Fibroblast of mammary gland (primary cell): Measurements from ENCODE around the gene CA5B.
A peak's percentile ranks its signal among the peaks of the same experiment; 100 is the strongest.
"Not testable (repeated sequence)": the region's sequence is repeated elsewhere in the genome, so short reads cannot be mapped to it uniquely, and the experiment has no call there.

ENCODE experiments used
- DNase-seq: peaks from one replicate; pipeline ENCODE4 v3.0.0-alpha.2; 2010; ENCODE audit warnings: low read depth
- H3K4me3 ChIP-seq: 2 replicates; pipeline ENCODE4 v1.5.1; 2011; ENCODE audit warnings: low read depth, mild to moderate bottlenecking, low read length, moderate library complexity; ENCODE audit not compliant: control insufficient read depth
- CTCF ChIP-seq: conservative IDR thresholded peaks from 2 replicates; pipeline ENCODE4 v1.5.1; 2011; ENCODE audit warnings: low read depth, low read length, inconsistent platforms; ENCODE audit not compliant: control insufficient read depth, insufficient read depth

CA5B gene

GRCh38 chrX:15718283-15718970 is 19.6 kb upstream of the CA5B start:
- TF ChIP-seq CTCF: no peak
- no peak for DNase-seq

GRCh38 chrX:15719324-15719968 is 18.6 kb upstream of the CA5B start:
- no peak overlapping the region for H3K4me3 ChIP-seq
- DNase-seq: no peak
- TF ChIP-seq CTCF: no peak

More at GRCh38 chrX:15718283-15718970, 19.6 kb upstream of the CA5B start:
- no peak overlapping the region for H3K4me3 ChIP-seq

GRCh38 chrX:15721911-15722310 is 16.2 kb upstream of the CA5B start:
- TF ChIP-seq CTCF: no peak
- peak; percentile 19 for DNase-seq

GRCh38 chrX:15723887-15724517 is 14.1 kb upstream of the CA5B start:
- no peak for DNase-seq
- H3K4me3 ChIP-seq: no peak overlapping the region
- TF ChIP-seq CTCF: no peak

More at GRCh38 chrX:15721911-15722310, 16.2 kb upstream of the CA5B start:
- H3K4me3 ChIP-seq: no peak overlapping the region

- H3K4me3 ChIP-seq: no peak overlapping the region
- no peak for DNase-seq
- TF ChIP-seq CTCF: no peak
Observed at GRCh38 chrX:15724911-15725310, 13.2 kb upstream of the CA5B start.

- DNase-seq, H3K4me3 ChIP-seq: not testable (repeated sequence)
Observed at GRCh38 chrX:15731368-15731767, 6.7 kb upstream of the CA5B start.

- no peak for TF ChIP-seq CTCF
- peak overlapping the region; percentile 41 for H3K4me3 ChIP-seq
- no peak for DNase-seq
Observed at GRCh38 chrX:15737190-15737958, 696 bp upstream of the CA5B start.
